ENCODE results near the gene EXPH5.

EXPH5 gene

DNA sequence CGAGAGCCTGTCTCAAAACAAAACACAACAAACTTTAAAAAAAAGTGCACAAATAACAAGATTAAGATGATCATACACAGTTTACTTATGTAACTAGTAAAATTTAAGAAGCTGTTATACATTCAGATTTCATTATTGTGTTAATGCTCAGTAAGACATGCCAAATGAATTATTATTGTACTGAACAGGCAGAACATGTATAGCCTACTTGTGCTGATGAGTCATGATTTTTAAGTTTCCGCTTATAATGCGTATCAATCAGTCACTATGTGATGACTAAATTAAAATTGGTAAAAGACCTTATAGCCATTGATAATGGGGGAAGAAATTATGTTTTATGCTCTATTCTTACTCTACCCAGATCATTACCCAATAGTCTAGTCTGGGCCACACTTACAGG lies 20.5 kb upstream of the EXPH5 start:
- H3K27ac ChIP-seq = no peak overlapping the region
- TF ChIP-seq, protein P1, sequence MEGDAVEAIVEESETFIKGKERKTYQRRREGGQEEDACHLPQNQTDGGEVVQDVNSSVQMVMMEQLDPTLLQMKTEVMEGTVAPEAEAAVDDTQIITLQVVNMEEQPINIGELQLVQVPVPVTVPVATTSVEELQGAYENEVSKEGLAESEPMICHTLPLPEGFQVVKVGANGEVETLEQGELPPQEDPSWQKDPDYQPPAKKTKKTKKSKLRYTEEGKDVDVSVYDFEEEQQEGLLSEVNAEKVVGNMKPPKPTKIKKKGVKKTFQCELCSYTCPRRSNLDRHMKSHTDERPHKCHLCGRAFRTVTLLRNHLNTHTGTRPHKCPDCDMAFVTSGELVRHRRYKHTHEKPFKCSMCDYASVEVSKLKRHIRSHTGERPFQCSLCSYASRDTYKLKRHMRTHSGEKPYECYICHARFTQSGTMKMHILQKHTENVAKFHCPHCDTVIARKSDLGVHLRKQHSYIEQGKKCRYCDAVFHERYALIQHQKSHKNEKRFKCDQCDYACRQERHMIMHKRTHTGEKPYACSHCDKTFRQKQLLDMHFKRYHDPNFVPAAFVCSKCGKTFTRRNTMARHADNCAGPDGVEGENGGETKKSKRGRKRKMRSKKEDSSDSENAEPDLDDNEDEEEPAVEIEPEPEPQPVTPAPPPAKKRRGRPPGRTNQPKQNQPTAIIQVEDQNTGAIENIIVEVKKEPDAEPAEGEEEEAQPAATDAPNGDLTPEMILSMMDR (conservative IDR thresholded peaks at IDR 0.05) = no peak

DNA sequence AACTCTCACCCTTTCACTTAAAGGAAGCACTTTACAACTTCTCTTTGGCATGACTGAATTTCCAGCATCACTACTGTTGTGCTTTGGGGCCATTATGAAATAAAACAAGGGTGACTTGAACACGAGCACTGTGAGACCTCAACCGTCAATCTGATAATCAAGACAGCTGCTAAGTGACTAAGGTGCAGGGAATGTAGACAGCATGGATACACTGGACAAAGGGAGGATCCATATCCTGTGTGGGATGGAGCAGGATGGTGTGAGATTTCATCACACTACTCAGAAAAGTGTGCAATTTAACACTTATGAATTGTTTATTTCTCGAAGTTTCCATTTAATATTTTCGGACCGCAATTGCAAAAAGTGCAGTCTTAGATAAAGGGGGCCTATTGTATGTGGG lies 16.1 kb upstream of the EXPH5 start:
- no peak overlapping the region for H3K27ac ChIP-seq
- TF ChIP-seq, protein P1 (conservative IDR thresholded peaks at IDR 0.05) = no peak

DNA sequence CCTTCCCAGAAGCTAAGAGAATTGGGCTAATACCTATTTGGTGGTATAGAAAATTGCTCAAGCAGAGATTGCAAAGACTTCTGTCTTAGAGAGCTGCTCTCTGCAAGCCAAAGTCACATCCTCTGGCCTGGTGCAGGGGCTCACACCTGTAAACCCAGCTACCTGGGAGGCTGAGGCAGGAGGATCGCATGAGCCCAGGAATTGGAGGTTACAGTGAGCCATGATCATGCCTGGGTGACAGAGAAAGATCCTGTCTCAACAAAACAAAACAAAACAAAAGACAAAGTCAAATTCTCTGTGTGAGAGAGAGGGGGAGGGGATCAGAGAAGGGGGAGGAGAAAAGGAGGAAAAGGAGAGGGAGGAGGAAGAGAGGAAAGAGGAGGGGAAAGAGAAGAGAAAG lies 15.0 kb upstream of the EXPH5 start:
- peak overlapping the region; percentile 85 for H3K27ac ChIP-seq
- TF ChIP-seq, protein P1 (conservative IDR thresholded peaks at IDR 0.05) = no peak

DNA sequence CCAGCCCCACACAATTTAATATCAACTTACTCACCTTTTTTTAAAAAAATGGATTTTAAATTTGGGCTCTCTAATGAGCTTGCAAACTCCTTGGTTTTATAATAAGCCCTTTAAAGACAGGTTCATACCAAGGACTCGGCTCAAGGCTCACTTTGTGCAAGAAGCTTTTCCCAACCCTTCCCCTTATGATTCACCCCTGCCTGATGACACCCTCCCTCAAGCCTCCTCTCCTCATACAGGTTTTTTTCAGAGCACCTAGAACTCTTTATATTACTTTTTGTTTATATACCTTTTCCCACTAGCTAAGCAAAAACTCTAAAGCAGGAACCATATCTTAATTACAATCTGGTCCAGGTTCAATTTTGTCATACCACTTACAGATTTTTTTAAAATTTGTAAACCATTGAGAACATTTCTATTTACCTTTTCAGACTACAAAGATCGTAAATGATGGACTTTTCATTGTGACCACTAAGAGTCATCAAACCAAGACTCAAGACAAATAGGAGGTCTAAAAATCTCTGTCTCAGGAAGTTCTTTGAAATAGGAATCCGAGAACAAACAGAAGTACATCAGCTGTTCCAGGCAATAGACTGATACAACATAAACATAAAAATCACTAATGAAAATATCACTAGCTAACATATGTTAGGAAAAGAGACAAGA lies 13.1 kb upstream of the EXPH5 start:
- peak overlapping the region; percentile 85 for H3K27ac ChIP-seq
- TF ChIP-seq, protein P1 (conservative IDR thresholded peaks at IDR 0.05) = no peak

DNA sequence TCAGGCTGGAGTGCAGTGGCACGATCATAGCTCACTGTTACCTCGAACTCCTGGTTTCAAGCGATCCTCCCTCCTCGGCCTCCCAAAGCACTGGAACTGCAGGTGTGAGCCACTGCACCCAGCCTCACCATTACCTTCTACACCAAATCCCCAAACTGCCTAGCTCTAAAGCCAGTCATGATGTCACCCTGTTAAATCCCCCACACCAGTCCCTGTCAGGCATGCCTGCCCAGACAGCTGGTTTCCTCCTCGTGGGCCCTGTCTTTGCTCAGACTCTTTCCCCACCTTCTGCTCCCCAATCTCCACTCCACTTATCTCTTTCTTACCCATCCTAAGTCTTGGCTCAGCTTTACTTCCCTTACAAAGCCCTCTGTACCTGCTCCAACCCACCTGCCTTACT lies 12.5 kb upstream of the EXPH5 start:
- TF ChIP-seq, protein P1 (conservative IDR thresholded peaks at IDR 0.05) = no peak
- peak overlapping the region; percentile 85 for H3K27ac ChIP-seq

DNA sequence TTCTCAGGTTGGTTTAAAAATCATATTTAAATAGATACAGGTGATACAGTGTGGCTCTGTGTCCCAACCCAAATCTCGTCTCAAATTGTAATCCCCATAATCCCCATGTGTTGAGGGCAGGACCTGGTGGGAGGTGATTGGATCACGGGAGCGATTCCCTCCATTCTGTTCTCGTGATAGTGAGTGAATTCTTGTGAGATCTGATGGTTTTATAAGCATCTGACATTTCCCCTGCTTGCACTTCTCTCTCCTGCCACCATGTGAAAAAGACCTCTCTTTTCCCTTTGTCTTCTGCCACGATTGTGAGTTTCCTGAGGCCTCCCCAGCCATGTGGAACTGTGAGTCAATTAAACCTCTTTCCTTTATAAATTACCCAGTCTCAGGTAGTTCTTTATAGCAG lies 9.2 kb upstream of the EXPH5 start:
- peak overlapping the region; percentile 13; the same call in 1 of the 2 replicates for H3K27ac ChIP-seq
- TF ChIP-seq, protein P1 (conservative IDR thresholded peaks at IDR 0.05) = peak; percentile 57; the same call in 1 of the 2 replicates

DNA sequence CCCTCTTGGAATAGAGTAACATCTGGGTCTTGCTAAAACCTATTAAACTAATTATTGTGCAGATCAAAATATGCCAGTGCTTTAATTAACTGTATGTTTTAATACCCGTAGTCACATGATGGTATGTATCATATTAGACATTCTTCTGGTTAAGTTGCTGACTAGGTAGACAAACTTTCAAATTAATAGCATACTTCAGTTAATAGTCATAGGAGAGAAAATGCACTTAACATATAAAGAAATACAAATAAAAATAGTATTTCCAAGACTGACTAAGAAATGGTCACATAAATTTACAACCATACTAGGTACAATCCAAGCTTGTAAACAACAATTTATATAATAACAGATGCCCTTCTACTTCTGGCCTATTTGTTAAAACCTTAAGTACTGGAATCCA lies 7.6 kb upstream of the EXPH5 start:
- TF ChIP-seq, protein P1 (conservative IDR thresholded peaks at IDR 0.05) = no peak
- H3K27ac ChIP-seq = no peak overlapping the region

Data from VCaP (cell line).